Lower leg skin (tissue), 4 donors: Measurements from ENCODE around the gene LYRM7. TPM values are rescaled to one million over a fixed set of nuclear protein-coding genes. Genes with fewer than 3 reads are reported as not detected.

ENCODE experiments used
- DNase-seq, 2 donors: peaks; one replicate each; pipeline ENCODE4 v3.0.0-alpha.2; 2019; ENCODE audit warnings: low spot score in 2 of 2
- H3K4me3 ChIP-seq: fragments of 200-600 bp; sonication (generic); 2 replicates; pipeline ENCODE4 v1.5.1; 2017; ENCODE audit warnings: mild to moderate bottlenecking, low read depth; ENCODE audit not compliant: poor library complexity, severe bottlenecking
- CTCF ChIP-seq, 3 donors: fragments of 450-650 bp; IDR thresholded peaks; one replicate each; pipeline ENCODE4 v1.5.1; 2016; ENCODE audit warnings: antibody characterized with exemption in 3 of 3, mild to moderate bottlenecking in 3 of 3, moderate library complexity in 2 of 3
- POLR2A ChIP-seq, 2 donors: fragments of 450-650 bp; IDR thresholded peaks; one replicate each; pipeline ENCODE4 v1.6.1; 2016 to 2017; ENCODE audit warnings: antibody characterized with exemption in 2 of 2, mild to moderate bottlenecking in 1 of 2, moderate library complexity in 1 of 2
- WGBS, 2 donors: methylation state at CpG; one replicate each; pipeline ENCODE4 v1.1.5; 2018; 5-methylcytosine and 5-hydroxymethylcytosine counted together
- intact Hi-C: fragments of 100-400 bp; cut with DNase I; formaldehyde crosslinking; loops from one replicate; pipeline ENCODE4 v1.15.0; 2023; ENCODE audit warnings: low total_unique reads
- total RNA-seq, 4 donors: library from RNA; depleted of rRNA; stranded (reverse); fragments of >200 nt; gene quantifications; one replicate each; pipeline ENCODE4 v1.1.0, GENCODE V29; 2016

Gene LYRM7
- total RNA-seq, 4 donors from 2014 or later = 4.1 to 15.7 (median 5.8) TPM

- no peak for DNase-seq
- intact Hi-C loops = no loop called here
- 87 to 88% methylated on average over 2 of the region's 2 CpGs for WGBS, 2 donors
- no peak overlapping the region for H3K4me3 ChIP-seq
- TF ChIP-seq POLR2A (IDR thresholded peaks at IDR 0.05) (no peak), CTCF (IDR thresholded peaks at IDR 0.05) (no peak)
Observed at GRCh38 chr5:131223751-131224386, 53.1 kb downstream of the LYRM7 start.

GRCh38 chr5:131224387-131225201, 53.9 kb downstream of the LYRM7 start:
- no peak overlapping the region for H3K4me3 ChIP-seq
- intact Hi-C loops = no loop called here
- 68 to 70% methylated on average over 6 of the region's 6 CpGs for WGBS, 2 donors
- peak in 1 of 2 donors; percentile 20 for DNase-seq
- TF ChIP-seq POLR2A (IDR thresholded peaks at IDR 0.05) (no peak), CTCF (IDR thresholded peaks at IDR 0.05) (no peak)

GRCh38 chr5:131225282-131225974, 54.7 kb downstream of the LYRM7 start:
- DNase-seq = no peak
- intact Hi-C loops = no loop called here
- WGBS, 2 donors = 81 to 91% methylated on average over 4 of the region's 4 CpGs
- TF ChIP-seq POLR2A (IDR thresholded peaks at IDR 0.05) (no peak), CTCF (IDR thresholded peaks at IDR 0.05) (no peak)
- no peak overlapping the region for H3K4me3 ChIP-seq

GRCh38 chr5:131226899-131227298, 56.2 kb downstream of the LYRM7 start:
- intact Hi-C loops = no loop called here
- no peak for TF ChIP-seq POLR2A (IDR thresholded peaks at IDR 0.05)
- no peak for TF ChIP-seq CTCF (IDR thresholded peaks at IDR 0.05)
- no peak overlapping the region for H3K4me3 ChIP-seq
- 88 to 95% methylated on average over 2 of the region's 2 CpGs for WGBS, 2 donors
- DNase-seq = no peak

- DNase-seq = no peak
- no peak overlapping the region for H3K4me3 ChIP-seq
- intact Hi-C loops = no loop called here
- TF ChIP-seq CTCF (IDR thresholded peaks at IDR 0.05) = no peak
- no peak for TF ChIP-seq POLR2A (IDR thresholded peaks at IDR 0.05)
- WGBS, 2 donors = 80 to 91% methylated on average over 1 of the region's 1 CpG
Observed at GRCh38 chr5:131228646-131229045, 57.9 kb downstream of the LYRM7 start.
